ENCODE measurements around the gene GMNC. TPM values are rescaled to one million over a fixed set of nuclear protein-coding genes. Genes with fewer than 3 reads are reported as not detected.

The GMNC gene
- total and polyA plus RNA-seq, 2 donors (not counting 1 experiment from before 2014, with no cell fraction given): 0.17 to 0.50 TPM

- TF ChIP-seq EZH2 (IDR thresholded peaks at IDR 0.05; ENCODE audit: low read length, missing control alignments) (no peak), CTCF (conservative IDR thresholded peaks at IDR 0.05 in 1 of 2, IDR thresholded peaks at IDR 0.05 in 1 of 2; ENCODE audit: low read depth in 1 of 2, low read length in 2 of 2) (no peak)
Observed at GRCh38 chr3:190867071-190867470, 4.6 kb upstream of the GMNC start.

GRCh38 chr3:190865828-190866227 is 3.3 kb upstream of the GMNC start:
- no peaks in the 10 kb centered on the region for H3K79me2 ChIP-seq (ENCODE audit: control insufficient read depth, insufficient read depth, low read length)

More at GRCh38 chr3:190867071-190867470, 4.6 kb upstream of the GMNC start:
- Histone ChIP-seq H3K4me3 (replicated peaks in 1 of 4; ENCODE audit: control extremely low read depth in 1 of 4, insufficient read depth in 1 of 4, low read depth in 3 of 4, low read length in 4 of 4) (no peak overlapping the region), H3K4me2 (ENCODE audit: extremely low read depth, insufficient read depth, low read length) (no peak overlapping the region), H3K79me2 (ENCODE audit: control insufficient read depth, insufficient read depth, low read length) (no peaks in the 10 kb centered on the region), H3K27ac (ENCODE audit: insufficient read depth, low read length) (no peak overlapping the region), H2AFZ (ENCODE audit: low read length) (no peak overlapping the region), H4K20me1 (ENCODE audit: control insufficient read depth, extremely low read depth, insufficient read depth, low read length) (no peaks in the 10 kb centered on the region), H3K36me3 (ENCODE audit: control insufficient read depth, insufficient read depth, low read length) (no peaks in the 10 kb centered on the region), H3K9me3 (ENCODE audit: control insufficient read depth, insufficient read depth, low read depth, low read length) (no peaks in the 10 kb centered on the region), H3K27me3 (ENCODE audit: control insufficient read depth, insufficient read depth, low read length) (no peaks in the 10 kb centered on the region), H3K9ac (ENCODE audit: insufficient read depth, low read length) (no peak overlapping the region), H3K4me1 (ENCODE audit: control insufficient read depth, extremely low read depth, insufficient read depth, low read length) (no peaks in the 10 kb centered on the region)
- no peak for DNase-seq (ENCODE audit: low read depth in 2 of 2)

GRCh38 chr3:190865419-190865818 is 2.9 kb upstream of the GMNC start:
- Histone ChIP-seq H3K4me1 (ENCODE audit: control insufficient read depth, extremely low read depth, insufficient read depth, low read length) (no peaks in the 10 kb centered on the region), H4K20me1 (ENCODE audit: control insufficient read depth, extremely low read depth, insufficient read depth, low read length) (no peaks in the 10 kb centered on the region), H3K9ac (ENCODE audit: insufficient read depth, low read length) (no peak overlapping the region), H3K27me3 (ENCODE audit: control insufficient read depth, insufficient read depth, low read length) (no peaks in the 10 kb centered on the region), H3K4me2 (ENCODE audit: extremely low read depth, insufficient read depth, low read length) (no peak overlapping the region), H3K9me3 (ENCODE audit: control insufficient read depth, insufficient read depth, low read depth, low read length) (no peaks in the 10 kb centered on the region), H2AFZ (ENCODE audit: low read length) (no peak overlapping the region), H3K27ac (ENCODE audit: insufficient read depth, low read length) (no peak overlapping the region), H3K4me3 (replicated peaks in 1 of 4; ENCODE audit: control extremely low read depth in 1 of 4, insufficient read depth in 1 of 4, low read depth in 3 of 4, low read length in 4 of 4) (no peak overlapping the region), H3K79me2 (ENCODE audit: control insufficient read depth, insufficient read depth, low read length) (no peaks in the 10 kb centered on the region), H3K36me3 (ENCODE audit: control insufficient read depth, insufficient read depth, low read length) (no peaks in the 10 kb centered on the region)
- TF ChIP-seq EZH2 (IDR thresholded peaks at IDR 0.05; ENCODE audit: low read length, missing control alignments): no peak
- DNase-seq (ENCODE audit: low read depth in 2 of 2): no peak

More at GRCh38 chr3:190865828-190866227, 3.3 kb upstream of the GMNC start:
- no peaks in the 10 kb centered on the region for H3K36me3 ChIP-seq (ENCODE audit: control insufficient read depth, insufficient read depth, low read length)
- H3K4me1 ChIP-seq (ENCODE audit: control insufficient read depth, extremely low read depth, insufficient read depth, low read length): no peaks in the 10 kb centered on the region
- H3K4me2 ChIP-seq (ENCODE audit: extremely low read depth, insufficient read depth, low read length): no peak overlapping the region
- H3K9me3 ChIP-seq (ENCODE audit: control insufficient read depth, insufficient read depth, low read depth, low read length): no peaks in the 10 kb centered on the region
- TF ChIP-seq CTCF (conservative IDR thresholded peaks at IDR 0.05 in 1 of 2, IDR thresholded peaks at IDR 0.05 in 1 of 2; ENCODE audit: low read depth in 1 of 2, low read length in 2 of 2): no peak
- TF ChIP-seq EZH2 (IDR thresholded peaks at IDR 0.05; ENCODE audit: low read length, missing control alignments): no peak
- no peak overlapping the region for H3K9ac ChIP-seq (ENCODE audit: insufficient read depth, low read length)
- H4K20me1 ChIP-seq (ENCODE audit: control insufficient read depth, extremely low read depth, insufficient read depth, low read length): no peaks in the 10 kb centered on the region
- no peak overlapping the region for H3K27ac ChIP-seq (ENCODE audit: insufficient read depth, low read length)
- H3K4me3 ChIP-seq (replicated peaks in 1 of 4; ENCODE audit: control extremely low read depth in 1 of 4, insufficient read depth in 1 of 4, low read depth in 3 of 4, low read length in 4 of 4): no peak overlapping the region
- DNase-seq (ENCODE audit: low read depth in 2 of 2): no peak
- H2AFZ ChIP-seq (ENCODE audit: low read length): no peak overlapping the region
- no peaks in the 10 kb centered on the region for H3K27me3 ChIP-seq (ENCODE audit: control insufficient read depth, insufficient read depth, low read length)
